Dendritic cell treated with granulocyte-macrophage colony-stimulating factor and Interleukin-4, amounts not matched to agents 40 ng/mL and 50 ng/mL, for 4 days (primary cell): ENCODE results near the gene CNTNAP2.
"Not testable (repeated sequence)": the region's sequence is repeated elsewhere in the genome, so short reads cannot be mapped to it uniquely, and the experiment has no call there.

ENCODE experiments used
- H3K27ac Mint-ChIP-seq: one replicate; pipeline ENCODE4 v1.8.0; 2022; ENCODE audit warnings: mild to moderate bottlenecking, mixed read lengths
- H3K27me3 Mint-ChIP-seq: one replicate; pipeline ENCODE4 v1.8.0; 2022; ENCODE audit warnings: mild to moderate bottlenecking, mixed read lengths
- H3K36me3 Mint-ChIP-seq: one replicate; pipeline ENCODE4 v1.8.0; 2022; ENCODE audit warnings: low read depth, mixed read lengths
- H3K4me1 Mint-ChIP-seq: one replicate; pipeline ENCODE4 v1.8.0; 2022; ENCODE audit warnings: low read depth, mixed read lengths
- H3K4me3 Mint-ChIP-seq: one replicate; pipeline ENCODE4 v1.8.0; 2022; ENCODE audit warnings: mild to moderate bottlenecking, moderate library complexity, mixed read lengths
- H3K9me3 Mint-ChIP-seq: one replicate; pipeline ENCODE4 v1.8.0; 2022; ENCODE audit warnings: mixed read lengths
- intact Hi-C: fragments of 100-400 bp; cut with micrococcal nuclease; formaldehyde crosslinking; loops from one replicate; pipeline ENCODE4 v1.15.0; 2022

Gene CNTNAP2

DNA sequence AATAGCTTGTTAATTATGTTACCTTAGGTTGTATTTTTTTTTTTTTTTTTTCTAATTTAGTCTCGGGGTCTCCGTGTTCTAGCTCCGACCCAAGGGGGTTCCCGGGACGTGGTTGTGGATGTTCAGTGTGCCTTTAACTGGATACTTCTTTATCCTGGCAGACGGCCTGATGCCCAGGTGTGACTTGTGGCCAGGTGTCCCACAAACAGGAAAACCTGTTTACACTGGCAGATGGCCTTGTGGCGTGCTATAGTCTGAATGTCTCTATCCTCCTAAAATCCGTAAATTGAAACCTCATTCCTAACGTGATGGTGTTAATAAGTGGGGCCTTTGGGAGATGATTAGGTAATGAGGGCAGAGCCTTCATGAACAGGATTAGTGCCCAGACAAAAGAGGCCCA is 1927.6 kb downstream of the CNTNAP2 start:
- intact Hi-C loops: no loop called here
- H3K4me1 Mint-ChIP-seq: no peaks in the 10 kb centered on the region
- H3K9me3 Mint-ChIP-seq: peaks cover 25% of the 10 kb centered on the region
- no peak overlapping the region for H3K27ac Mint-ChIP-seq
- no peak overlapping the region for H3K4me3 Mint-ChIP-seq
- H3K27me3 Mint-ChIP-seq: no peaks in the 10 kb centered on the region
- no peaks in the 10 kb centered on the region for H3K36me3 Mint-ChIP-seq

DNA sequence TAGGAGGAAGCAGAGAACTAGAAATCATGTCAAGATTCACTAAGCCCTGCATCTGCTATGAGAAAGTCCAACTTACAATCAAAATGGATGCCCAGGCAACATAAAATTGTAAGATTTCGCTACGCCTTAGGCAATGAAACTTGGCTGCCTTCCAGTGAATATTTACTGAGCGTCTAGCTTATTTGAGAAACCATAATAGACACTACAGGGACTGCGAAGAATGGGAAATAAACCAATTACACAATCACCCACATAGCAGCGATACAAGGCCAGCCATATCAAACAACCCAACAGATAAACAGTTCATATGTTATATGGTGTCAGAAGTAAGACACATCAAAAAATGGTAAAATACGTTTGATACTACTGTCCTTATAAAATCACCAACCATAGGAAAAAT is 1928.9 kb downstream of the CNTNAP2 start:
- Mint-ChIP-seq H3K36me3 (no peaks in the 10 kb centered on the region), H3K27ac (no peak overlapping the region), H3K9me3 (peaks cover 20% of the 10 kb centered on the region), H3K4me3 (no peak overlapping the region), H3K4me1 (no peaks in the 10 kb centered on the region), H3K27me3 (no peaks in the 10 kb centered on the region)
- intact Hi-C loops: no loop called here

DNA sequence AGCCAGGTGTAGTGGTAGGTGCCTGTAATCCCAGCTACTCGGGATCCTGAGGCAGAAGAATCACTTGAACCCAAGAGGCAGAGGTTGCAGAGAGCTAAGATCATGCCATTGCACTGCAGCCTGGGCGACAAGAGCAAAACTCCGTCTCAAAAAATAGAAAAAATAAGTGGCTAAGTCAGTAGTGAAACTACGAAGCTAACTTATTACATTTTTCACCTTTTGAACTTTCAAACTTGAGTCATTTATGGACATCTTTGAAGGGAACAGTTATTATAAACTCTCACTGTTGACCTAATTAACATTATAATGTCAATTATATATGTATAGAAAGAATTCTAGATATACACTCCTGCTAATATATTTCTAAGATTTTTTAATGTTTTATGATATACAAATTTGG is 1932.5 kb downstream of the CNTNAP2 start:
- H3K27ac Mint-ChIP-seq: no peak overlapping the region

DNA sequence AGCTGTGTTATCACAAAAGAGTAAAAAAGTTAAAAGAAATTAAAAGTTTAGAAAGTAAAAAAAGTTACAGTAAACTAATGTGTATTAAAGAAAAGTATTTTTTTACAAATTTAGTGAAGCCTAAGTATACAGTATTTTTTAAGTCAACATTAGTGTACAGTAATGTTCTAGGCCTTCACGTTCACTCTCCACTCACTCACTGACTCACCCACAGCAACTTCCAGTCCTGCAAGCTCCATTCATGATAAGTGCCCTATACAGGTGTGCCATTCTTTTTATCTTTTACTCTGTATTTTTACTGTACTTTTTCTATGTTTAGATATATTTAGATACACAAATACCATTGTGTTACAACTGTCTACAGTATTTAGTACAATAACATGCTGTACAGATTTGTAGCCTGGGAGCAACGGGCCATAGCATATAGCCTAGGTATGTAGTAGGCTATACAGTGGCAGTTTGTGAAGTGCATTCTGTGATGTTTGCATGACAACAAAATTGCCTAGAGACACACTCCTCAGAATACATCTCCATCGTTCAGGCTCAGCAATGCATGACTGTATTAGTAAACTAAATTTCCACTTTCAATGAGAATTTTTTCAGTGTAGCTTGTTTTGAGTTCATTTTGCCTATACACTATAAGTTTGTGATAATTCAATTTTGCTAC is 1934.0 kb downstream of the CNTNAP2 start:
- peaks cover 9% of the 10 kb centered on the region for H3K9me3 Mint-ChIP-seq
- no peaks in the 10 kb centered on the region for H3K27me3 Mint-ChIP-seq
- peak overlapping the region; percentile 91 for H3K27ac Mint-ChIP-seq
- peaks cover 7% of the 10 kb centered on the region for H3K4me1 Mint-ChIP-seq
- H3K36me3 Mint-ChIP-seq: no peaks in the 10 kb centered on the region
- no peak overlapping the region for H3K4me3 Mint-ChIP-seq
- intact Hi-C loops: no loop called here

More for the DNA sequence above, 1932.5 kb downstream of the CNTNAP2 start:
- Mint-ChIP-seq H3K9me3 (peaks cover 20% of the 10 kb centered on the region), H3K4me3 (no peak overlapping the region), H3K27me3 (no peaks in the 10 kb centered on the region), H3K4me1 (peaks cover 7% of the 10 kb centered on the region), H3K36me3 (no peaks in the 10 kb centered on the region)
- intact Hi-C loops: no loop called here

DNA sequence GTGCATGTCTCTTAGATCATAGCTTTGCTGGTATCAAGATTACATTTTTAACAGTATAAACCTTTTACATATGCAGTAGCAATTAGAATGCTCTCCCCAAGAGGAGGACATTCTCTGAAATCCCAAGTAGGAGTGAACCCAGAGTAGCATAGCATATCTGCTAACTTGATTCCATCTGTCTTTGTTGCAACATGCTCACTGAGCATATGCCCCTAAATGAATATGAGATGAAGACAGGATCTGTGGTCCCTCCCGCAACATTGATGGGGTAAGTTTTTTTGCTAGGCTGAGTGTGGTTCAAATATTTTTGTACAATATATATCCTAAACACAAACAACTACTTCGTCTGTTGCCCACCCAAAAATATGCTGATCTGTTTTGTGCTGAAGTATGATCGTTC is 1939.8 kb downstream of the CNTNAP2 start:
- H3K27ac Mint-ChIP-seq: no peak overlapping the region
- H3K36me3 Mint-ChIP-seq: no peaks in the 10 kb centered on the region
- H3K27me3 Mint-ChIP-seq: no peaks in the 10 kb centered on the region
- no peaks in the 10 kb centered on the region for H3K9me3 Mint-ChIP-seq
- intact Hi-C loops: no loop called here
- no peak overlapping the region for H3K4me3 Mint-ChIP-seq
- H3K4me1 Mint-ChIP-seq: peaks cover 1% of the 10 kb centered on the region

DNA sequence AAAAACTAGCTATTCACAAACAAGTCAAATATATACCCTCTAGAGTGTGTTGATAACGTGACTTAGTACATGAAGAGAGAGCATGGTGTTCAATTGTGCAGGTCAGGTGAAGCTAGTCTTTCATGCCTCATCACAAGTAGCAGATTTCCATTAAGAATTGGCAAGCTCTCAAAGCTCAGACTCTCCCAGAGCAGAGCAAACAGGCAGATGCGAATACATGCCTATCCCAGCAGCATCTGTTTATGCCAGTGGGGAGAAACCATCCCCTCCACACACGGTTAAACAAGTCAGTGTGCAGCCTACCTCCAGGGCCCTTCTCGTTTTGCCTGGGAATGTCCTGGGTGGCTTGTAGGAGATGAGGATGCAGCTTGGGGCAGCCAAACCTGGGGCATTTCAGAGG is 1941.5 kb downstream of the CNTNAP2 start:
- no peaks in the 10 kb centered on the region for H3K36me3 Mint-ChIP-seq

DNA sequence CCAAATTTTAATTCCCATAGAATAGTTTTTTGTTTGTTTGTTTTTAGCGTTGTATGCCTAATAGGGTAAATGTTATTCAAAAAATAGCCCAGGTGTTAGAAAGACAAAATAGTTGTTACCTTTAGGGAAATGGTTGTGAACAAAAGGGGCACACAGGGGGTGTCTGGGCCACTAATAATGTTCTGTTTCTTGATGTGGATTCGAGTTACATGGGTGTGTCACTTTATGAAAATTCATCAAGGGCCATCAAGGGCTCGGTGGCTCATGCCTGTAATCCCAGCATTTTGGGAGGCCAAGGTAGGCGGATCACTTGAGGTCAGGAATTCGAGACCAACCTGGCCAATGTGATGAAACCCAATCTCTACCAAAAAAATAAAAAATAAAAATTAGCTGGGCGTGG is 1942.2 kb downstream of the CNTNAP2 start:
- Mint-ChIP-seq H3K27ac (no peak overlapping the region), H3K9me3 (peaks cover 4% of the 10 kb centered on the region), H3K4me1 (no peaks in the 10 kb centered on the region), H3K27me3 (no peaks in the 10 kb centered on the region), H3K36me3 (no peaks in the 10 kb centered on the region), H3K4me3 (no peak overlapping the region)
- intact Hi-C loops: no loop called here

More for the DNA sequence above, 1941.5 kb downstream of the CNTNAP2 start:
- Mint-ChIP-seq H3K4me1 (no peaks in the 10 kb centered on the region), H3K9me3 (no peaks in the 10 kb centered on the region), H3K27me3 (no peaks in the 10 kb centered on the region), H3K27ac (no peak overlapping the region), H3K4me3 (no peak overlapping the region)
- intact Hi-C loops: no loop called here

DNA sequence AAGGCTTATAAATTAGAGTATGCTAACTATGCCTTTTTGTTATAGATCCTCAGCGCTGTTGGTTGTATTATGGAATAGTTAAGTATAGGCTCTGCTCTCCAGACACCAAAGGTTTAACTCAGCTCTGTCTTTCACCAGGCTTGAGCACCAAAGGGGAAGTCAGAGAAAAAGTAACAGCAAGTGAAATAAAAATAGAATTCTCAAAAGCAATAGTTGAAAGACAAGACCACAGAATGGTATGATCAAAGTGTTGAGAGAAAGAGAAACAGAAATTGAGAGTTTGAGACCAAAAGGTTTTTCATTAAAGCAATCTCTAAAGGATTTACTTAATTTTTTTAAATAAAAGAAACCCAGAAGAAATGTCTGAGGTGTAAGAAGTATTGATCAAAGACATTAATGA is 1944.1 kb downstream of the CNTNAP2 start:
- Mint-ChIP-seq H3K4me3 (no peak overlapping the region), H3K27ac (no peak overlapping the region), H3K4me1 (no peaks in the 10 kb centered on the region), H3K27me3 (no peaks in the 10 kb centered on the region), H3K36me3 (no peaks in the 10 kb centered on the region), H3K9me3 (peaks cover 23% of the 10 kb centered on the region)
- intact Hi-C loops: no loop called here

DNA sequence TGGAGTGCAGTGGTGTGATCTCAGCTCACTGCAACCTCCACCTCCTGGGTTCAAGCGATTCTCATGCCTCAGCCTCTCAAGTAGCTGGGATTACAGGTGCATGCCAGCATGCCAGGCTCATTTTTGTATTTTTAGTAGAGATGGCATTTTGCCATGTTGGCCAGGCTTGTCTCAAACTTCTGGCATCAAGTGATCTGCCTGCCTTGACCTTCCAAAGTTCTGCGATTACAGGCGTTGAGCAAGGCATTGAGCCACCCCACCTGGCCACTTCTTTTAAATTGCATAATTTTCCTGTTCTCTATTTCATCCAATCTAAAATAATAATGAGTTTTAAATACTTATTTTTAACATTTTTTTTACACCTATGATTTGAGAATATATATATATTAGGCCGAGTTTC is 1961.5 kb downstream of the CNTNAP2 start:
- H3K27ac Mint-ChIP-seq, H3K27me3 Mint-ChIP-seq, H3K4me3 Mint-ChIP-seq, H3K9me3 Mint-ChIP-seq, H3K36me3 Mint-ChIP-seq, intact Hi-C loops, H3K4me1 Mint-ChIP-seq: not testable (repeated sequence)

DNA sequence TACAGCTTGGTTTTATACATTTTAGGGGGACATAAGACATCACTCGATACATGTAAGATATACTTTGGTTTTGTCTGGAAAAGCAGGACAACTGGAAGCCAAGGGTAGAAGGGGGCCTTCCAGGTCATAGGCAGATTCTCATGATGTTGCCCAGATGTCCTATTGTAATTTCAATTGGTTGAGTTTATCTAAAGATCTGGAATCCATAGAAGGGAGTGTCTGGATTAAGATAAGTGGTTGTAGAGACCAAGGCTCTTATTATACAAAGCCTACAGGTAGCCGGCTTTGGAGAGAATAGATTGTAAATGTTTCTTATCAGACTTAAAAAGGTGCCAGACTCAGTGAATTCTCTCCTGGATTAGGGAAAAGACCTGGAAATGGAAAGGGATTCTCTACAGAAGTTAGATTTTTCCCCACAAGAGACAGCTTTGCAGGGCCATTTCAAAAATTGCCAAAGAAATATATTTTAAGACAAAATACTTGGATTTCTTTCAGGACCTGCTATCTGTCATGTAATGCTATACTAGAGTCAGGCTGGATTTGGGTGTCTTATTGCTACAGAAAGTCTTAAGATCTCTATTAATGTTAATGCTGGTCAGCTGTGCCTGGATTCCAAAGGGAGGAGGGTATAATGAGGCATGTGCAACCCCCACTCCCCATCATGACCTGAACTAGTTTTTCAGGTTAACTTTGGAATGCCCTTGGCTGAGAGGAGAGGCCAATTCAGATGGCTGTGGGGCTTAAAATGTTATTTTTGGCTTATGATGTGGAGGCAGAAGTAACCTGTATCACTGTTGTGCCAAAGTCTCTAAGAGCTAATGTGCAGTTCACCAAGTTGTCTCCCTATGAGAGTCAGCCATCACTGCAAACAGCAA is 1962.8 kb downstream of the CNTNAP2 start:
- no peaks in the 10 kb centered on the region for H3K9me3 Mint-ChIP-seq
- no peaks in the 10 kb centered on the region for H3K27me3 Mint-ChIP-seq
- H3K4me3 Mint-ChIP-seq: no peak overlapping the region
- H3K36me3 Mint-ChIP-seq: no peaks in the 10 kb centered on the region
- H3K4me1 Mint-ChIP-seq: no peaks in the 10 kb centered on the region
- no peak overlapping the region for H3K27ac Mint-ChIP-seq
- intact Hi-C loops: no loop called here

DNA sequence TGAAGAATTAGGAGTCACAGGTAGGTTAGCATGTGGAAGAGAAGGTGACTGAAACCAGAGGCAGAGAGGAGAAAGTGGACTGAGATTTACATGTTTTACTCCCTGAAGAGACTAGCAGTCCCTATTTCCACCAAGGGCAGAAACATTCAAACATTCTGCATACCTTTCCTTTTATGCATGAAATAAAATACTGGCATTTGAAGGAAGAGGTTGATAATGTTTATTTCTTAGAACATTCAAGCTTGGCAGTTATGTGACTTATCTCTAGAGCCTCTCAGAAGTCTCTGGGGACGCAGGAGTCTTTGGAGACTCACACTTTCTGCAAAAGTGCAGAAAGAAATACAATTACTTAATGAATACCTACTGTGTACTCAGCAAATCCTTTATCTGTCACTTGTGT is 1966.8 kb downstream of the CNTNAP2 start:
- no peaks in the 10 kb centered on the region for H3K27me3 Mint-ChIP-seq
- no peaks in the 10 kb centered on the region for H3K9me3 Mint-ChIP-seq
- H3K36me3 Mint-ChIP-seq: no peaks in the 10 kb centered on the region
- no peak overlapping the region for H3K27ac Mint-ChIP-seq
- no peaks in the 10 kb centered on the region for H3K4me1 Mint-ChIP-seq
- no peak overlapping the region for H3K4me3 Mint-ChIP-seq
- intact Hi-C loops: no loop called here

DNA sequence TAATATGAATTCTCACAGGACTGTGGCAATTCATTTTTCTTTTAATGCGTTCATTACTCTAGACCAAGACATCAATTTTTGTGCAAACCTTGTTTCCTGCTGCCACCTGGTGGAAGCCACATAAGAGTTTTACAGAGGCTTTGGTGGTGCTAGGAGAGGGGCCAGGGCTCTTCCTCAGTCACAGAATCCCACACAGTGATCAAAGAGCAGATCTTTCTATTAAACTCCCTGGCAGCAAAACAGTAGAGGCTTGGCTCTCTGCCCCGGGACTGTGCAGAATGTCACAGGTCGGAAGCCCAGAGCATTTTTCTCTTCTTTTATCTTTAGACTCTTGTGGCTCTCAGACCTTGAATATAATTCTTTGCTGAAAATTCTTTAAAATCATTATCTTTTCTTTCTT is 1967.5 kb downstream of the CNTNAP2 start:
- Mint-ChIP-seq H3K4me3 (no peak overlapping the region), H3K4me1 (no peaks in the 10 kb centered on the region), H3K36me3 (no peaks in the 10 kb centered on the region), H3K27ac (no peak overlapping the region), H3K9me3 (no peaks in the 10 kb centered on the region), H3K27me3 (no peaks in the 10 kb centered on the region)
- intact Hi-C loops: loop anchor here (1.0 to 2.0 kb wide), 2 partner anchors 537 to 839 kb away; no protein-coding TSS in a partner anchor

DNA sequence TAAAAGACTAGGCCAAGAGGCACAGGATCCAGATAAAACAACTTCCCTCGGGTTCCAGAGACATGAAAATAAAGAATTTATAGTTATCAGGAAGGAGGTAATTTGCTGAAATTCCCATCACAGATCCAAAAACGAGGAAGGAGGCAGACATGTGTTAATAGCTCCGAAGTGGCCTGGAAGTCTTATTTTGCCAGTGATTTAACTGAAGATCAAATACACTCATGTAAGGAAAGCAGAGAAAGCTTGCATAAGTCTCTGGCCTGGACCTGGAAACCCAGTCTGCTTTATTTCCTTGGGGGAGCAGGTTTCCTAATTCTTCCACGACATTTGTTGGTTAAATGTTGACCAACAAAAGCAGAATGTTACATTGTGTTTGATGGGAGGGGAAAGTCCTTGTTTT is 1975.3 kb downstream of the CNTNAP2 start:
- Mint-ChIP-seq H3K27ac (no peak overlapping the region), H3K4me3 (no peak overlapping the region), H3K27me3 (no peaks in the 10 kb centered on the region), H3K36me3 (no peaks in the 10 kb centered on the region), H3K4me1 (no peaks in the 10 kb centered on the region), H3K9me3 (no peaks in the 10 kb centered on the region)
- intact Hi-C loops: no loop called here

DNA sequence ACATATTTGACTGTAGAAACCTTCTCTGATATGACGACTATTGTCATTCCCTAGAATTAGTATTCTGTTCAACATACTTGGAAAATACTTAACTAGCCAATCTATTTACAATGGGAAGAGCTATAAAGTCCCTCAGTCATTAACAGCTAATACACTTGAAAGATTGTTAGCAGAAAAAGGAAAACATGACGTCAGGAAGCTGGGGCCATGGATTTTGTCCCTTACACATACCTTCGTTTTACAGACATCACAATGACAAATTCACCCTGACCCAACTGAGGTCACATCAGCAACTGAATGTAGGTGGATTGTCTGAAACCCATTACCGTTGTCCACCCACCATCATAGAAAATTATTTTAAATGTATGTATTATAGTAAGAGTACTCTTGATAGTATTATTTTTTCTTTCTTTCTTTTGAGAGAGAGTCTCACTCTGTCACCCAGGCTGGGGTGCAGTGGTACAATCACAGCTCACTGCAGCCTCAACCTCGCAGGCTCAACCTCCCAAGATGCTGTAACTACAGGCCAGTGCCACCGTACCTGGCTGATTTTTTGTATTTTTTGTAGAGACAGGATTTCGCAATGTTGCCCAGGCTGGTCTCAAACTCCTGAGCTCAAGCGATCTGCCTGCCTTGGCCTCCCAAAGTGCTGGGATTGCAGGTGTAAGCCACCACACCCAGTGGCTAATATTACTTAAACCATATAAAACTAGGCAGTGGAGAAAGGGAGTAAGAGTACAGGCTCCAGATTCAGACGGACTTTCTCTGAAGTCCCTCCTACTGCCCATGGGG is 1977.0 kb downstream of the CNTNAP2 start:
- Mint-ChIP-seq H3K9me3 (no peaks in the 10 kb centered on the region), H3K4me1 (no peaks in the 10 kb centered on the region), H3K27ac (no peak overlapping the region), H3K4me3 (no peak overlapping the region), H3K36me3 (no peaks in the 10 kb centered on the region), H3K27me3 (no peaks in the 10 kb centered on the region)
- intact Hi-C loops: no loop called here
